Effector CD4-positive, alpha-beta T cell (primary cell): ENCODE results near the gene WIZ.
"Not testable (repeated sequence)": the region's sequence is repeated elsewhere in the genome, so short reads cannot be mapped to it uniquely, and the experiment has no call there.

Experiments
- DNase-seq: peaks from one replicate; pipeline ENCODE4 v3.0.0-alpha.2; 2020

WIZ gene

GRCh38 chr19:15428956-15429824, 20.6 kb downstream of the WIZ start:
- DNase-seq: no peak

- DNase-seq: no peak
Measured at GRCh38 chr19:15427991-15428471, 21.7 kb downstream of the WIZ start.

GRCh38 chr19:15427350-15427700, 22.4 kb downstream of the WIZ start:
- no peak for DNase-seq

GRCh38 chr19:15426485-15427349, 23.0 kb downstream of the WIZ start:
- DNase-seq: no peak

- DNase-seq: no peak
Measured at GRCh38 chr19:15425321-15425950, 24.3 kb downstream of the WIZ start.

- DNase-seq: no peak
Measured at GRCh38 chr19:15424692-15425272, 25.0 kb downstream of the WIZ start.

- DNase-seq: no peak
Measured at GRCh38 chr19:15424121-15424520, 25.6 kb downstream of the WIZ start.

GRCh38 chr19:15423130-15423529, 26.6 kb downstream of the WIZ start:
- DNase-seq: no peak

- no peak for DNase-seq
Measured at GRCh38 chr19:15422296-15423075, 27.3 kb downstream of the WIZ start.

GRCh38 chr19:15421721-15422260, 28.0 kb downstream of the WIZ start:
- DNase-seq: no peak

- DNase-seq: no peak
Measured at GRCh38 chr19:15421136-15421695, 28.5 kb downstream of the WIZ start.

- DNase-seq: no peak
Measured at GRCh38 chr19:15419413-15420025, 30.2 kb downstream of the WIZ start.

GRCh38 chr19:15418579-15419412, 31.0 kb downstream of the WIZ start, which contains the start of gene AKAP8L:
AKAP8L (minus strand) TSS chr19:15418988; CDS start chr19:15418923, 65 bp downstream.
- peak; percentile 98 for DNase-seq

- DNase-seq: no peak
Measured at GRCh38 chr19:15418231-15418578, 31.6 kb downstream of the WIZ start.

- no peak for DNase-seq
Measured at GRCh38 chr19:15417699-15418098, 32.1 kb downstream of the WIZ start.

- DNase-seq: no peak
Measured at GRCh38 chr19:15412832-15413231, 36.9 kb downstream of the WIZ start.

- DNase-seq: not testable (repeated sequence)
Measured at GRCh38 chr19:15411351-15411750, 38.4 kb downstream of the WIZ start.

GRCh38 chr19:15404780-15405211, 45.0 kb downstream of the WIZ start:
- no peak for DNase-seq

- DNase-seq: no peak
Measured at GRCh38 chr19:15404097-15404779, 45.5 kb downstream of the WIZ start.
